Upper lobe of left lung (tissue), 4 donors: ENCODE measurements around the gene MTCH1.

Source experiments
- CTCF ChIP-seq, 6 experiments: fragments of 450-650 bp in 4 of 6; fragments of 200-600 bp in 2 of 6; sonication (generic) in 2 of 6; IDR thresholded peaks; one replicate each; pipeline ENCODE4 v1.5.1; 2016 to 2019; ENCODE audit warnings: antibody characterized with exemption in 6 of 6
- POLR2A ChIP-seq, 4 donors: fragments of 450-650 bp; IDR thresholded peaks; one replicate each; pipeline ENCODE4 v1.5.1; 2016 to 2017; ENCODE audit warnings: antibody characterized with exemption in 4 of 4, mild to moderate bottlenecking in 2 of 4

- TF ChIP-seq CTCF (IDR thresholded peaks at IDR 0.05): no peak
- TF ChIP-seq POLR2A (IDR thresholded peaks at IDR 0.05): no peak
Measured at GRCh38 chr6:36997811-36998722, 12.1 kb upstream of the MTCH1 start.
